T-cell (primary cell): ENCODE measurements around the gene SEPSECS. TPM values are rescaled to one million over a fixed set of nuclear protein-coding genes. Genes with fewer than 3 reads are reported as not detected.

Source experiments
- ATAC-seq, 4 experiments: fragments of 200-7000 bp in 3 of 4; fragments of 150-1000 bp in 1 of 4; cut with Tn5 transposase; replicated peaks in 1 of 4; 1 replicate in 3 of 4; 2 replicates in 1 of 4; pipeline ENCODE4 v1.10.0; 2021; ENCODE audit warnings: moderate library complexity in 3 of 4, mild to moderate bottlenecking in 2 of 4, moderate number of reproducible peaks in 1 of 4
- CTCF ChIA-PET, 2 donors: fragments of 300-600 bp; sonication (Branson Sonifier 250); formaldehyde crosslinking; loops; one replicate each; lab custom pipeline; 2022; ENCODE audit warnings: antibody characterized with exemption in 2 of 2; lab: Charles Lee
- POLR2A ChIA-PET, 2 donors: fragments of 300-600 bp; sonication (Branson Sonifier 250); formaldehyde crosslinking; loops; one replicate each; lab custom pipeline; 2022; ENCODE audit warnings: antibody characterized with exemption in 2 of 2; lab: Charles Lee
- DNase-seq, 35 experiments: peaks; one replicate each; pipeline versions ENCODE4 v3.0.0 to v3.0.0-alpha.2; 2013 to 2023
- H3K27ac ChIP-seq: one replicate; pipeline ENCODE4 v1.5.1; 2013; ENCODE audit warnings: low read length
- H3K27me3 ChIP-seq, 2 experiments: replicated peaks in 1 of 2; 1 replicate in 1 of 2; 2 replicates in 1 of 2; pipeline versions ENCODE4 v1.6.1 to v1.7.0; 2013; ENCODE audit warnings: low read length in 1 of 2, mixed read lengths in 1 of 2; ENCODE audit not compliant: control insufficient read depth in 2 of 2, insufficient read depth in 2 of 2; ENCODE audit errors: extremely low read depth in 1 of 2
- H3K36me3 ChIP-seq, 2 donors: 1 replicate in 1 of 2; 2 replicates in 1 of 2; pipeline versions ENCODE4 v1.6.1 to v1.7.0; 2013; ENCODE audit warnings: low read length in 1 of 2; ENCODE audit not compliant: control insufficient read depth in 2 of 2, insufficient read depth in 1 of 2; ENCODE audit errors: extremely low read depth in 1 of 2
- H3K4me1 ChIP-seq, 2 experiments: 1 replicate in 1 of 2; 2 replicates in 1 of 2; pipeline versions ENCODE4 v1.6.1 to v1.7.0; 2013; ENCODE audit warnings: low read length in 2 of 2, mixed read lengths in 1 of 2; ENCODE audit not compliant: insufficient read depth in 2 of 2, control insufficient read depth in 1 of 2; ENCODE audit errors: extremely low read depth in 1 of 2
- H3K4me3 ChIP-seq, 2 donors: 1 replicate in 1 of 2; 2 replicates in 1 of 2; pipeline versions ENCODE4 v1.5.1 to v1.7.0; 2013; ENCODE audit warnings: mild to moderate bottlenecking in 2 of 2, low read length in 1 of 2, moderate library complexity in 1 of 2; ENCODE audit not compliant: control insufficient read depth in 1 of 2; ENCODE audit errors: extremely low read depth in 1 of 2
- H3K9me3 ChIP-seq: 2 replicates; pipeline ENCODE4 v1.7.0; 2013
- H3K27ac Mint-ChIP-seq, 2 donors: one replicate each; pipeline ENCODE4 v1.8.0; 2020 to 2021; ENCODE audit warnings: mild to moderate bottlenecking in 2 of 2, mixed read lengths in 2 of 2
- H3K27me3 Mint-ChIP-seq, 2 donors: one replicate each; pipeline ENCODE4 v1.8.0; 2021 to 2022; ENCODE audit warnings: mixed read lengths in 2 of 2
- H3K36me3 Mint-ChIP-seq: one replicate; pipeline ENCODE4 v1.8.0; 2021; ENCODE audit warnings: mixed read lengths
- H3K4me1 Mint-ChIP-seq, 3 donors: one replicate each; pipeline ENCODE4 v1.8.0; 2020 to 2022; ENCODE audit warnings: mixed read lengths in 3 of 3, mild to moderate bottlenecking in 1 of 3
- H3K4me3 Mint-ChIP-seq, 3 donors: one replicate each; pipeline ENCODE4 v1.8.0; 2020 to 2022; ENCODE audit warnings: mild to moderate bottlenecking in 3 of 3, mixed read lengths in 3 of 3, moderate library complexity in 3 of 3
- H3K9me3 Mint-ChIP-seq, 3 donors: one replicate each; pipeline ENCODE4 v1.8.0; 2020 to 2022; ENCODE audit warnings: mixed read lengths in 3 of 3
- WGBS: methylation state at CpG from one replicate; pipeline ENCODE4 v1.1.5; 2013; ENCODE audit warnings: missing lambda C conversion rate; ENCODE audit not compliant: insufficient coverage; 5-methylcytosine and 5-hydroxymethylcytosine counted together
- total RNA-seq, 35 experiments: library from RNA in 6 of 35; stranded (reverse) in 6 of 35; fragments of 120-200 nt in 1 of 35; gene quantifications; one replicate each; pipeline versions ENCODE4 v1.2.1 to v1.2.4 and lab custom pipeline; 2013 to 2026

The SEPSECS gene
- total RNA-seq, 5 donors from 2014 or later (not counting 1 experiment from before 2014, with no cell fraction given): 12.4 to 16.2 (median 15.0) TPM

DNA sequence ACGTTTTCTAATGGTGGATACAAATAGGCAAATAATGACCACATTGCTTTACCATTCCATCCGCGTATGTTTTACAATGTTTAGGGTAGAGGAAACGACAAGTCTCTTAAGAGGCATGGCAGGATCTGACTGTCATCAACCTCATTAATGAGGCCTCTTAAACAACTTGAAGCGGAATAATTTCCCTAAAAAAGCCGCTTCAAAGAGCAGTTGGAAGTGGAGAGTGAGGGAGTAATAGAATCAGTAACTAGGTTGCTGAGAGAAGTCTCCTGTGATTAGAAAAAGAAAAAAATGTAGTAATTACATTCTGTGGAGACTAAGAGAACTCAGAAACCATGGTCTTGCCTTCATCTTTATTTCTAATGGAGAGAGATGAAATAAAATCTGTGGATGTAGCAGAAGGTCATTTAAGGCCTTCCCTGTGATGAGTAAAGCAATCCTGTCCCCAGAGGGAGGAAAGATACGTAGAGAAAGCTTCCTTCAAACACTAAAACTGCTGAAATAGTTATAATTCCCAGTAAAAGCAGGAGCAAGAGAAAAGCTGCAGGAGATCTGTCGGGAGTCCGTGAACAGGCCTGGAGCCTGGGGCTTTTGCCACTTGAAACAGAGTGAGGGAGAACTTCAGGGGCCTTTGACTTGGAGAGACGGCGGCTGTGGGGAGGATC lies 11.1 kb upstream of the SEPSECS start:
- Mint-ChIP-seq H3K9me3 (no peaks in the 10 kb centered on the region), H3K27me3 (no peaks in the 10 kb centered on the region), H3K4me3 (no peak overlapping the region), H3K4me1 (peaks cover 5 to 14% (median 8%) of the 10 kb centered on the region in 3 donors), H3K27ac (no peak overlapping the region), H3K36me3 (peaks cover 57% of the 10 kb centered on the region)
- Histone ChIP-seq H3K9me3 (no peaks in the 10 kb centered on the region), H3K36me3 (peaks cover 16 to 19% of the 10 kb centered on the region in 2 donors), H3K4me3 (no peak overlapping the region), H3K27ac (no peak overlapping the region), H3K27me3 (no peaks in the 10 kb centered on the region), H3K4me1 (no peaks in the 10 kb centered on the region)
- 93% methylated on average over 2 of the region's 11 CpGs for WGBS
- CTCF ChIA-PET: no interaction called here
- POLR2A ChIA-PET: no interaction called here
- ATAC-seq (no peak), DNase-seq (no peak)

DNA sequence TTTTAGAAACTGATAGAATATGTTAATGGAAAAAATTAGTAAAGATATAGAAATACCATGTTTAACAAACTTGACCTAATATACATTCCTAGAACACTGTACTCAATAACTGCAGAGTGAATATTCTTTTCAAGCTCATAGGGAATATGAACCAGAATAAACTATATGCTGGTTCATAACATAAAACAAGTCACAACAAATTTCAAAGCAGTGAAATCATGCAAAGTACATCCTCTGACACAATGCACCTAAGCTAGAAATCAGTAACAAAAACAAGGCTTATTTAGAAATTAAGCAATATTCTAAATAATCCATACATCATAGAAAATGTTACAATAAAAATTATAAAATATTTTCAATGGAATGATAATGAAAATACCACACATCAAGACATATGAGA lies 9.2 kb upstream of the SEPSECS start:
- ATAC-seq (no peak), DNase-seq (no peak)
- H3K4me3 Mint-ChIP-seq: no peak overlapping the region
- Histone ChIP-seq H3K4me1 (no peaks in the 10 kb centered on the region), H3K9me3 (no peaks in the 10 kb centered on the region), H3K27me3 (no peaks in the 10 kb centered on the region), H3K27ac (no peak overlapping the region), H3K36me3 (peaks cover 14 to 15% of the 10 kb centered on the region in 2 donors), H3K4me3 (no peak overlapping the region)
- CTCF ChIA-PET: interaction anchor here (0.6 to 1.2 kb wide), 5 partner anchors 8 to 195 kb away, joined by 3 to 4 read pairs (median 3); partner anchors contain the start of gene ZCCHC4 (in 1 of the 2)
- H3K36me3 Mint-ChIP-seq: peaks cover 54% of the 10 kb centered on the region
- POLR2A ChIA-PET: no interaction called here
- no peak overlapping the region for H3K27ac Mint-ChIP-seq
- no peaks in the 10 kb centered on the region for H3K27me3 Mint-ChIP-seq
- no peaks in the 10 kb centered on the region for H3K9me3 Mint-ChIP-seq
- H3K4me1 Mint-ChIP-seq: peaks cover 7 to 20% (median 18%) of the 10 kb centered on the region in 3 donors

DNA sequence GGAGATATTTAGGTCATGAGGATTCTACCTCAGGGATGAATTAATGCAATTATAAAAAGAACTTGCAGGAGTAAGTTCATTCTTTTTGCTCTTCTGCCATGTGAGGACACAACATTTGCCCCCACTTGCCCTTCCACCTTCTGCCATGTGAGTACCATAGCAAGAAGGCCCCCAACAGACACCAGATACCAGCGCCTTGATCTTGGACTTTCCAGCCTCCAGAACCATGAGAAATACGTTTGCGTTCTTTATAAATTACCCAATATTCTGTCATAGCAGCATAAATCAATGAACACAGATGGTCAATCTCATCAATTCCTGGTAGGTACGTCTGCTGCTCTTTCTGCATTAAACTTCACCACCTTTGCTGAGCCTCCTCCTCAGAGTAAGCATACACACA lies 5.7 kb upstream of the SEPSECS start:
- Histone ChIP-seq H3K4me3 (no peak overlapping the region), H3K4me1 (peaks cover 4 to 13% of the 10 kb centered on the region in 2 experiments), H3K36me3 (peaks cover 8 to 11% of the 10 kb centered on the region in 2 donors), H3K27me3 (no peaks in the 10 kb centered on the region), H3K9me3 (no peaks in the 10 kb centered on the region), H3K27ac (no peak overlapping the region)
- H3K27ac Mint-ChIP-seq: no peak overlapping the region
- peaks cover 44% of the 10 kb centered on the region for H3K36me3 Mint-ChIP-seq
- H3K4me3 Mint-ChIP-seq: no peak overlapping the region
- no peak for ATAC-seq
- H3K27me3 Mint-ChIP-seq: no peaks in the 10 kb centered on the region
- 92% methylated on average over 3 of the region's 4 CpGs for WGBS
- CTCF ChIA-PET: interaction anchor here in 1 of 2 donors (1.0 kb wide), 1 partner anchor 146 kb away, joined by 4 read pairs; no protein-coding TSS in a partner anchor
- no peak for DNase-seq
- H3K9me3 Mint-ChIP-seq: no peaks in the 10 kb centered on the region
- POLR2A ChIA-PET: no interaction called here
- H3K4me1 Mint-ChIP-seq: peaks cover 26 to 51% (median 48%) of the 10 kb centered on the region in 3 donors

DNA sequence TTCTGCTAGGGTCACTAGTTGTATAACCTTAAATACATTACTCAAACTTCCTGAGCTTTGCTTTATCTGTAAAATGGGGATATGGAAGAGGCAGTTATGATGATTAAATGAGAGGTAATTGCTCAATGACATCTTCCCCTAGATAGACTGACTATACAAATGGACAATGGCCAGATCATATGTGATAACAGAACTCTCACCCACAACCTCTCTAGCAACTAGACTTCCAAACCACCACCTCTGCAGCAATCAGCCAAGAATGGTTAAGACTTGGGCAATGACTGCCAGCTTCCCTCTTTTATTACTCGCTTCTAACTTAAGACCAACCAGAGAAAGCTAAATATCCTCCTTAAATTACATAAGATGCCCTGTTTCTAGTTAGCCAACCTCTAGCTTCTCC lies 2.9 kb upstream of the SEPSECS start:
- H3K27ac Mint-ChIP-seq: no peak overlapping the region
- H3K27me3 ChIP-seq: no peaks in the 10 kb centered on the region
- no peak for DNase-seq
- H3K4me3 ChIP-seq: no peak overlapping the region
- peaks cover 4 to 7% of the 10 kb centered on the region in 2 donors for H3K36me3 ChIP-seq
- H3K4me1 Mint-ChIP-seq: peaks cover 47 to 70% (median 68%) of the 10 kb centered on the region in 3 donors
- peak overlapping the region in 1 of 3 donors; percentile 48 for H3K4me3 Mint-ChIP-seq
- peaks cover 33% of the 10 kb centered on the region for H3K36me3 Mint-ChIP-seq
- no peaks in the 10 kb centered on the region for H3K27me3 Mint-ChIP-seq
- ATAC-seq: no peak
- H3K4me1 ChIP-seq: peaks cover 13 to 24% of the 10 kb centered on the region in 2 experiments
- ChIA-PET POLR2A (interaction anchor here (0.5 to 0.6 kb wide), 2 partner anchors 14 to 606 kb away, joined by 3 read pairs; no protein-coding TSS in a partner anchor), CTCF (interaction anchor here (1.0 to 1.1 kb wide), 2 partner anchors 13 to 19 kb away, joined by 3 to 5 read pairs; no protein-coding TSS in a partner anchor)
- H3K9me3 ChIP-seq: no peaks in the 10 kb centered on the region
- WGBS: 100% methylated on average over 1 of the region's 1 CpG
- no peaks in the 10 kb centered on the region for H3K9me3 Mint-ChIP-seq
- no peak overlapping the region for H3K27ac ChIP-seq

DNA sequence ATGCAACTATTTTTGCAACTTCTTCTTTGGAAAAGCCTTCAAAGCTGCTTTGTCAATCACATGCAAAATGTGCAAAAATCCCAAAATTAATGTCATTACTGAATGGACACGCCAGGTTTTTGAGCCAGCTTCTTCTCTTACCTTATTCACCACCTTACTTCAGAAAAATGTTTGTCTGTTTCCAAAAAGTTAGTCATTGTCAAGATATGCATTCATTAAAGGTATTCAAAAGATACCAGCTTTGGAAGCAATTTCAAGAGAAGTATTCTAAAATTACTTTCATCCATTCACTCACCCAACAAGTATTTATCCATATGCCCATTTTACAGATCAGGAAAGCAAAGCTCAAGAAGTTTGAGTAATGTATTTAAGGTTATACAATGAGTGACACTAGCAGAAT lies 2.3 kb upstream of the SEPSECS start:
- DNase-seq (no peak), ATAC-seq (no peak)
- H3K36me3 ChIP-seq: peaks cover 4 to 7% of the 10 kb centered on the region in 2 donors
- H3K27me3 ChIP-seq: no peaks in the 10 kb centered on the region
- no peaks in the 10 kb centered on the region for H3K9me3 ChIP-seq
- ChIA-PET CTCF (interaction anchor here in 1 of 2 donors (1.1 to 3.6 kb wide), 3 partner anchors 14 to 71 kb away, joined by 3 to 24 read pairs (median 5); partner anchors contain the start of gene PI4K2B), POLR2A (interaction anchor here in 1 of 2 donors (0.5 to 1.3 kb wide), 2 partner anchors 71 to 605 kb away, joined by 3 to 4 read pairs; partner anchors contain the start of gene PI4K2B)
- no peak overlapping the region for H3K4me3 ChIP-seq
- peaks cover 31% of the 10 kb centered on the region for H3K36me3 Mint-ChIP-seq
- WGBS: no CpG with 5 or more reads among the region's 1 CpG
- peak overlapping the region in 1 of 3 donors; percentile 29 for H3K4me3 Mint-ChIP-seq
- H3K4me1 ChIP-seq: peaks cover 13 to 24% of the 10 kb centered on the region in 2 experiments
- no peak overlapping the region for H3K27ac Mint-ChIP-seq
- H3K27ac ChIP-seq: no peak overlapping the region
- H3K4me1 Mint-ChIP-seq: peaks cover 50 to 72% (median 72%) of the 10 kb centered on the region in 3 donors
- H3K27me3 Mint-ChIP-seq: no peaks in the 10 kb centered on the region
- H3K9me3 Mint-ChIP-seq: no peaks in the 10 kb centered on the region

DNA sequence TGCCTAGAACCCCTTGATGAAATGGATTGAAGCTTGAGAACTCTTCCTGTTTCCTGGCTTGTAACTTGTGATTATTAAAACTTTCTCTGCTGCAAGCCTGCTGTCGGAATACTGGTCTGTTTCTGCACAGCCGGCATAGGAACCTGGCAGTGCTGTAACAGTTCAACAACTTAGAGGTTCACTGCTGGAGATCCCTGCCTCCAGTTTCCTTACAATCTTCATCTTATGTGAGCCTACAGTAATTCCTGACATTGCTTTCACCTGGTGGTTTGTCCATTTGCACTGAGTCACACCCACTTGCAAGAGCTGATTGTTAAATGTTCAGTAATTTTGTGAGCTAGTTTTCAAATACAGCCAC lies 1.3 kb upstream of the SEPSECS start:
- POLR2A ChIA-PET: interaction anchor here in 1 of 2 donors (1.0 to 1.3 kb wide), 2 partner anchors 72 to 151 kb away, joined by 4 read pairs; partner anchors contain the start of genes PI4K2B and ZCCHC4
- Histone ChIP-seq H3K4me1 (peaks cover 13 to 24% of the 10 kb centered on the region in 2 experiments), H3K36me3 (peaks cover 4 to 10% of the 10 kb centered on the region in 2 donors), H3K4me3 (peak overlapping the region; percentile 91 to 95), H3K27ac (peak overlapping the region; percentile 98), H3K9me3 (no peaks in the 10 kb centered on the region), H3K27me3 (no peaks in the 10 kb centered on the region)
- ATAC-seq (no peak), DNase-seq (no peak)
- Mint-ChIP-seq H3K4me1 (peaks cover 52 to 74% (median 66%) of the 10 kb centered on the region in 3 donors), H3K27ac (peak overlapping the region; percentile 97 to 98), H3K4me3 (peak overlapping the region; percentile 88 to 93 (median 93)), H3K36me3 (peaks cover 33% of the 10 kb centered on the region), H3K27me3 (no peaks in the 10 kb centered on the region), H3K9me3 (no peaks in the 10 kb centered on the region)
- 40% methylated on average over 2 of the region's 2 CpGs for WGBS
- CTCF ChIA-PET: interaction anchor here (0.7 to 3.6 kb wide), 7 partner anchors 17 to 205 kb away, joined by 3 to 41 read pairs (median 5); partner anchors contain the start of genes PI4K2B (in 1 of the 2) and ZCCHC4 (in 1 of the 2)
